IPS DF 19.7 (cell line): ENCODE results near the gene SAMD11.

Experiments
- DNase-seq: peaks from one replicate; pipeline ENCODE4 v3.0.0-alpha.2; 2013; ENCODE audit warnings: low read depth, low spot score

The SAMD11 gene

DNA sequence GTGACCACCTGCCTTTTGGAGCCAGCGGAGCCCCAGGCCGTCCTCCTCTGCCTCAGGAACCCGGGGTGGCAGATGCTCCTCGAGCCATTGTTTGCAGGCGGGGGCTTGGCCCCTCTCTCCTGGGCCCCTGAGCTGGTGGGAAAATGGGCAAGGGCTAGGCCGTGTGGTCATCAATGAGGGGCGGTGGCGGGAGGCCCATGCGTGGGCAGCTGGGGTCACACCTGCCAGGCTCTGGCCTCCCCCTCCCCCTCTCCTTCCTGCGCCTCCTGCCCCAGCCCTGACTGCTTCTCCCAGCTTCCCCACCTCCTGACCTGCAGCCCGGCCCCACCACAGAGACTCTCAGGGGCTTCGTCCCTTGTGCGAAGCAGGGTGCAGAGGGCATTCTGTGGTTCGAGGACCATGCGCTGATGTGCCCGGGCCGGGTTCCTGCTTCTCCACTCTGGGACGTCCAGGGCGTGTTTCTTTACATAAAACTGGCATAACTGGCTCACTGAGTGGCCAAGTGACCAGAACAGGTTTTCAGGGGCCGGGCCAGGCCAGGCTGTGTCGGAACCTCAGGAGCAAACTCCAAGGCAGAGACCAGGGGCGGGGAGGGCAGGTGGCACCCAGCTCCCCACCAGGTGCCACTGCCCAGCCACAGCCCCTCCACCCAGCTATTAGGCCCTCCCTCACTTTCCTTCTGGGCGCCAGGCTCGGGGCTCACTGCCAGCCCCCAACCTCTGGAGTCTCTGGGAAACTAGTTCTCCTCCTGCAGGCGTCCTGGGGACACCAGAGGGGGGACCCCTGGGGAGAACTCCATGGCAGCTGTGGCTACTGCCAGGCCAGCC lies 9.3 kb downstream of the SAMD11 start:
- no peak for DNase-seq

GRCh38 chr1:933603-933940 lies 9.8 kb downstream of the SAMD11 start:
- no peak for DNase-seq

GRCh38 chr1:934991-935750 lies 11.4 kb downstream of the SAMD11 start:
- DNase-seq: no peak

DNA sequence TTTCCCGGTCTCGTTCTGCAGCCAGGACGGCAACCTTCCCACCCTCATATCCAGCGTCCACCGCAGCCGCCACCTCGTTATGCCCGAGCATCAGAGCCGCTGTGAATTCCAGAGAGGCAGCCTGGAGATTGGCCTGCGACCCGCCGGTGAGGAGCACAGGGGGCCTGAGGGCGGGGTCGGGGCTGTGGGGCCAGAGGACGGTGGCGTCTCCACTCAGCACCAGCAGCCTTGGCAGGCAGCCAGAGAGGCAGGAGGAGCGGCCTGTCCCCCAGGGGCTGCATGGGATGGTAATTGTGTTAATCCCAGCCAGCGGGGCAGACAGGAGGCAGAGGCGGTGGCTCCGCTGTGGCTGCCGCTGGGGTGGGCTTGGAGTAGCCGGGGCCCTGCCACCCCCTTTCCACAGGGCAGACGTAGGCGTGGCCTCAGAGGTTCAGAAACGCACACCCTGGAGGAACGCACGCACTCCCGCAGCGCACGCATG lies 12.1 kb downstream of the SAMD11 start:
- no peak for DNase-seq

- DNase-seq: no peak
These were observed 12.9 kb downstream of the SAMD11 start for GRCh38 chr1:936348-937264.

- no peak for DNase-seq
These were observed 13.8 kb downstream of the SAMD11 start for GRCh38 chr1:937521-937920.

DNA sequence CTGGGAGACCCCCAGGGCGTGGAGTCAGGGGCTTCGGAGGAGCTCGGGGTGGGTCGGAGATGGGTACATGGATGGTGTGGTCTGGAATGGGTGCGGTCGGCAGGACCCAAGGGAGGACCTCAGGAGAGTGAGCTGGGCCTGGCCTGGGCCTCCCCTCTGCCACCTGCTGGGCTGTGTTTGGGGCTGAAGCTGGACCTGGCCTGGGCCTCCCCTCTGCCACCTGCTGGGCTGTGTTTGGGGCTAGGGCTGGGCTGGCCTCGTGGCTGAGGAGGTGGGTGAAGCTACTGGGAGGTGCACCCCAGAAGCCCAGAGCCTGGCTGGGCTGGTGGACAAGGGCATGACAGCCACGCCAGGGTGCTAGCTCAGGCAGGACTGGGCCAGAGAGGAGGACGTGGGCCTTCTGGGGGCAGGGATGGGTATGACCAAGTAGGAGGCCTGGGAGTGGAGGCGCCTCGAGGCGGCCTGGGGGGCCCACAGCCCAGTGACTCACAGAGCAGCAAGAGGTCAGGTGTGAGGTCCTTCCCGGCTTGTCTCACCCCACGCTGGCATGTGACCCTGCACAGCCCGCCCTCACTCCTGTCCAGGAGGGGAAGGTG lies 14.5 kb downstream of the SAMD11 start:
- DNase-seq: no peak

DNA sequence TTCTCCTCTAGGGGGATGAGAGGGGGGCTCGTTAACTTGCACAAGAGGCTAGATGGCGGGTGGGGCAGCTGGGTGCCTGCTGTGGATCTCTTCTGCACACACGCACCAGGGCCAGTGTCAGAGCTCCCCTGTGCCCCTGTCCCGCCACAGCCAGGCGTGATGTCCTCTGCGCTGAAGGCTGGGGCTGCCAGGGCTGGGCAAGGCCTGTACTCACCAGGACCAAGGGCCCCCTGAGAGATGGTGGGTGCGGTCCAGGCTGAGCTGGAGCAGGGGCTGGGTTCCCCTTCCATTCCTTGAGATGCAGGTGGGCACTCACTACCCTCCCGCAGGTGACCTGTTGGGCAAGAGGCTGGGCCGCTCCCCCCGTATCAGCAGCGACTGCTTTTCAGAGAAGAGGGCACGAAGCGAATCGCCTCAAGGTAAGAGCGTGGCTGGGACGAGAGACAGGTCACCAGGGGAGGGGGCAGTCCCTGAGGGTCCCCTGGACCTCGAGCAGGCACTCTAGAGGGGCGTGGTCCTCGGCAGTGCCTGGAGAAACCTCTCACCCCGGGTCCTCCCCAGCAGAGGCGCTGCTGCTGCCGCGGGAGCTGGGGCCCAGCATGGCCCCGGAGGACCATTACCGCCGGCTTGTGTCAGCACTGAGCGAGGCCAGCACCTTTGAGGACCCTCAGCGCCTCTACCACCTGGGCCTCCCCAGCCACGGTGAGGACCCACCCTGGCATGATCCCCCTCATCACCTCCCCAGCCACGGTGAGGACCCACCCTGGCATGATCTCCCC lies 15.2 kb downstream of the SAMD11 start:
- DNase-seq: no peak

GRCh38 chr1:939511-940106 lies 15.9 kb downstream of the SAMD11 start:
- no peak for DNase-seq

DNA sequence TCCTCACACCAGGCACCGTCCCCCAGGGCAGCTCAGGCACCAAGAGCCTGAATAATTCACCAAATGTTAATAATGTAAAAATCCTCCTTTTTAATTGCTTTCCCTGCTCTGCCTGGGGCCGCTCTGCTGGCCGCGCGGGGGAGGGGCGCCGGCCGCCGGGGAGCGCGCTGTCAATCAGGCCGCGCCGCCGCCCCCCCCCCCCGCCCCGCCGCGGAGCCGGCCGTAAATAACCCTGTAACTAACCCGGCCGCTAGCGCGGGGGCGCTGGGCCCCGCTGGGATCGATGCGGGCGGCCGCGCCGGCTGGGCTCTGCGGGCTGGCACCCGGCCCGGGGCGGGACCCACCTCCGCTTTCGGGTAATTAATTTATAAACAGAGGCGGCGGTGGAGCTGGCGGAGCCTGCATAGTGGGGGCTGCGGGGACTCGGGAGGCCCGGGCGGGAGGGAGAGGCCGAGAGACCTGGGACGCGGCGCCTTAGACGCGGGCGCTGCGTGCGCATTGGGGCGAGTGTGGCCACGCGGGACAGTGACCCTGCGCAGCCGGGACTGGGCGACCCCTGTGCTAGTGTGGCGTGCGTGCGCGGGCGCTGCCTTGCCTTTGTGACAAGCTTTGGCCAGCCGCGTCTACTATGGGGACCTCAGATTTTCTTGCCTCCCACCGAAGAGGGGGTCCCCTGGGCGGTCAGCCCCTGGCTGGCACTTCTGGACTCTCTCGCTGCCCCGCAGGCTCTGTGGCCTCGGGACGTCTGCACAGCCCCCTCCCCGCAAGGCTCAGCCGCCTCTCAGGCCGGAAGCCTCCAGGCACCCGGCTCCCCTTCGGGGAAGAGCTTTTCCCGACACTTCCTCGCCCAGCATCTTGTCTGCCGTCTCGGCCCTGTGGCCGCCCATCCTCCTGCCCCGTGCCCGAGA lies 16.6 kb downstream of the SAMD11 start:
- DNase-seq: no peak

- no peak for DNase-seq
These were observed 17.4 kb downstream of the SAMD11 start for GRCh38 chr1:941015-941587.

GRCh38 chr1:941588-942383 lies 18.1 kb downstream of the SAMD11 start:
- DNase-seq: no peak

DNA sequence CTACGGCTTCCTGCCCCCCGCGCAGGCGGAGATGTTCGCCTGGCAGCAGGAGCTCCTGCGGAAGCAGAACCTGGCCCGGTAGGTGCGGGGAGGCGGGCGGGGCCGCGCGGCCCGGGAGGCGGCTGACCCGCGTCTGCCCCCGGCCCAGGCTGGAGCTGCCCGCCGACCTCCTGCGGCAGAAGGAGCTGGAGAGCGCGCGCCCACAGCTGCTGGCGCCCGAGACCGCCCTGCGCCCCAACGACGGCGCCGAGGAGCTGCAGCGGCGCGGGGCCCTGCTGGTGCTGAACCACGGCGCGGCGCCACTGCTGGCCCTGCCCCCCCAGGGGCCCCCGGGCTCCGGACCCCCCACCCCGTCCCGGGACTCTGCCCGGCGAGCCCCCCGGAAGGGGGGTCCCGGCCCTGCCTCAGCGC lies 18.7 kb downstream of the SAMD11 start:
- no peak for DNase-seq

DNA sequence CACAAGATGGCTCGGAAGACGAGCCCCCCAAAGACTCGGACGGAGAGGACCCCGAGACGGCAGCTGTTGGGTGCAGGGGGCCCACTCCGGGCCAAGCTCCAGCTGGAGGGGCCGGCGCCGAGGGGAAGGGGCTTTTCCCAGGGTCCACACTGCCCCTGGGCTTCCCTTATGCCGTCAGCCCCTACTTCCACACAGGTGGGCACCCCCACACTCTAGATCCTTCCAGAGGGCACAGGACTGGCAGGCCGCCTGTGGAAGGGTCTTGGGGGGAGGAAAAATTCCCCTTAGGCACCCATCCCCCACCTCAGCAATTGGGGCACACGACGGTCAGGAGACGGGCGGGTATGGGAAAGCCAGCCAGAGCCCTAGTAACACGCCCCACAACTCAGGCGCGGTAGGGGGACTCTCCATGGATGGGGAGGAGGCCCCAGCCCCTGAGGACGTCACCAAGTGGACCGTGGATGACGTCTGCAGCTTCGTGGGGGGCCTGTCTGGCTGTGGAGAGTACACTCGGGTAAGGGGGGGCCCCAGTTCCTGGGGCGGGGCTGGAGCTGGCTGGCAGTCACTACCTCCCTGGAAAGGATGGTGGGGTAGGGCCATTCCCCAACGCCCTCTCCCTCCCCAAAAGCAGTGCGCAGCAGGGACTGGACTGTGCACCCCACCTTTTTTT lies 19.3 kb downstream of the SAMD11 start:
- no peak for DNase-seq

GRCh38 chr1:943545-944340 lies 20.0 kb downstream of the SAMD11 start:
- no peak for DNase-seq
